Measurements from ENCODE around the gene RILPL2. TPM values are rescaled to one million over a fixed set of nuclear protein-coding genes. Genes with fewer than 3 reads are reported as not detected.
A peak's percentile ranks its signal among the peaks of the same experiment; 100 is the strongest.

Gene RILPL2
- total and polyA plus RNA-seq, 11 donors, result 1.6 to 3.4 (median 2.2) TPM

GRCh38 chr12:123390498-123391426 lies 45.7 kb downstream of the RILPL2 start:
- Histone ChIP-seq H3K36me3 (peaks cover 0 to 54% (median 51%) of the 10 kb centered on the region in 9 donors), H3K4me3 (peak overlapping the region in 11 of 12 donors; percentile 58 to 88 (median 66)), H3K27ac (peak overlapping the region; percentile 73 to 94 (median 88)), H3K9me3 (no peaks in the 10 kb centered on the region), H3K4me1 (peaks cover 0 to 48% (median 33%) of the 10 kb centered on the region in 12 donors), H3K27me3 (no peaks in the 10 kb centered on the region)
- intact Hi-C loops (cut with DNase I), result loop anchor here in 3 of 10 donors (5.0 kb wide), 4 partner anchors 72 to 192 kb away; partner anchors contain the start of genes RILPL1 (in 1 of the 3) and TMED2 (in 1 of the 3)
- 45 to 53% (median 50%) methylated on average over 23 of the region's 23 CpGs for WGBS, 4 donors
- ATAC-seq (no peak), DNase-seq (no peak)
- TF ChIP-seq POLR2A (IDR thresholded peaks at IDR 0.05) (no peak), CTCF (IDR thresholded peaks at IDR 0.05) (no peak)

DNA sequence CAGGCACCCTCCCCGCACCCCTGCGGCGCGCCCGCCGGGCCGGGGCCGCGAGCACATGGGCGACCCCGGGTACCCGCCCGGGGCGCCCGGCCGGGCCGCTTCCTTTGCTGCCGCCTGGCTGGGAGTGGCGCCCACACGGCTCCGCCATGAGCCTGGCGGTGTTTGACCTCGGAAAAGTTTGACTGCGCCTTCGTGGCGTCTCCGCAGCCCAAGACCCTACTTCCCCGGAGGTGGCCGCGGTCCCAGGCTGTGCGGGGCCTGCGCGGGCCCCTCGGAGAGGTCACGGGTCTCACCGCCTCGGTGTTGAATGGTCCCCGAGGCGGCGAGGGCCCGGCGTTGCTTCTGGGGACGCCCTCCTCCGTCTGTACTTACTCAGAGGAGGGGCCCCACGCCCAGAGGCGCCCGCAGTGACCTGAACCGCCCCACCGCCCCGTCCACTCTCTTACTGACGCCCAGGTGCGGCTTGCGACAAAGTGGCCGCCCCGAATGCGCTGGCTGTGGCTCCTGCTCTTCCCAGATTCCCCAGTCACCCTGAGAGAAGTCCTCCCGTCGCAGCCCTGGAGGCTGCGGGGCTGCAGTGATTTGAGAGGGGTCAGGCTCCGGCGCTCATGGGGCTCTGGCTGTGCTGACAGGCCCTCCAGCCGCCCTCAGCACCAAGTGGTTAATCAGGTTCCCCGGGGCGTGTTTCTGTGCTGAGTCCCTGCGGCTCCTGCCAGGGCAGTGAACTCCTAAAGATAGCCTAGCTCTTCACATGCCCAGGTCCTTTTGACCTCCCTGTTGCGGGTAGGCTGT lies 46.7 kb downstream of the RILPL2 start:
- WGBS, 4 donors, result 2 to 10% (median 3%) methylated on average over 27 to 66 of the region's 66 CpGs
- DNase-seq (peak; percentile 54 to 84 (median 75)), ATAC-seq (peak; percentile 64 to 79 (median 74))
- H3K4me1 ChIP-seq, result peaks cover 0 to 51% (median 38%) of the 10 kb centered on the region in 12 donors
- peak overlapping the region; percentile 52 to 88 (median 66) for H3K4me3 ChIP-seq
- peak overlapping the region; percentile 73 to 94 (median 88) for H3K27ac ChIP-seq
- H3K27me3 ChIP-seq, result no peaks in the 10 kb centered on the region
- intact Hi-C loops (cut with DNase I), result loop anchor here in 6 of 10 donors (2.0 to 10.0 kb wide), 10 partner anchors 25 to 193 kb away; partner anchors contain the start of genes RILPL1 (in 2 of the 6), SNRNP35 (in 2 of the 6), TMED2 (in 2 of the 6) and RILPL2 (in 1 of the 6)
- H3K36me3 ChIP-seq, result peaks cover 0 to 44% (median 41%) of the 10 kb centered on the region in 9 donors
- TF ChIP-seq POLR2A (IDR thresholded peaks at IDR 0.05), result peak in 1 of 2 donors; percentile 23
- TF ChIP-seq CTCF (IDR thresholded peaks at IDR 0.05), result peak in 4 of 12 donors; percentile 8 to 28 (median 18)
- H3K9me3 ChIP-seq, result no peaks in the 10 kb centered on the region

DNA sequence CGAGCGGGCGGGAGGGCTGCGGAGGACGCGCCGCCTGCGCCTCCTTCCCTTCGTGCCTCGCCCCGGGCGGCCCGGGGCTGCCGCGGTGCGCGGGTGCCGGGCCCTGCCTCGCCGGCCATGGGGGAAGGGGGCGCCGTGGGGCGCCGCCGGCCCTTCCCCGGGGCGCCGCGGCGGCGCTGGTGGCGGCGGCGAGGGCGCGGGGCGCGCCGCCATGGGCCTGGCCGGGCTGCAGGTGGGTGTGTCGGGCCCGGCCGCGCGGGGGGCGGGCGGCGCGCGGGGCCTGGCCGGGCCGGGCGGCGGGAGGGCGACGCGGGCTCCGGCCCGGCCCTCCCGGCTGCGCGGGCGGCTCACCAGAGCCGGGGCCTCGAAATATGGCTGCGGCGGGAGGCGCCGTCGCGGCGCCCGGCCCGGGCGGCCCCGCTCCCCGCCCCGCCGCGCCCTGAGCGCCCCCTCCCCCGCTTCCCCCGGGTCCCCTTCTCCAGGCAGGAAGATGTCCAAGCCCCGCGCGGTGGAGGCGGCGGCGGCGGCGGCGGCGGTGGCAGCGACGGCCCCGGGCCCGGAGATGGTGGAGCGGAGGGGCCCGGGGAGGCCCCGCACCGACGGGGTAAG lies 47.4 kb downstream of the RILPL2 start:
- peaks cover 0 to 58% (median 42%) of the 10 kb centered on the region in 12 donors for H3K4me1 ChIP-seq
- DNase-seq, result no peak
- H3K9me3 ChIP-seq, result no peaks in the 10 kb centered on the region
- peaks cover 0 to 37% (median 34%) of the 10 kb centered on the region in 9 donors for H3K36me3 ChIP-seq
- ATAC-seq, result no peak
- TF ChIP-seq CTCF (IDR thresholded peaks at IDR 0.05) (no peak), POLR2A (IDR thresholded peaks at IDR 0.05) (no peak)
- intact Hi-C loops (cut with DNase I), result loop anchor here in 7 of 10 donors (1.0 to 10.0 kb wide), 9 partner anchors 24 to 194 kb away; partner anchors contain the start of genes SNRNP35 (in 2 of the 7), RILPL1 (in 1 of the 7), RILPL2 (in 1 of the 7) and SBNO1 (in 1 of the 7)
- 0% methylated on average over 31 to 102 of the region's 102 CpGs; no CpG with 5 or more reads in 1 of the 4 donors for WGBS, 4 donors
- no peaks in the 10 kb centered on the region for H3K27me3 ChIP-seq
- peak overlapping the region; percentile 73 to 98 (median 90) for H3K27ac ChIP-seq
- H3K4me3 ChIP-seq, result peak overlapping the region; percentile 52 to 88 (median 67)
